ENCODE data around the gene PHRF1.

DNA sequence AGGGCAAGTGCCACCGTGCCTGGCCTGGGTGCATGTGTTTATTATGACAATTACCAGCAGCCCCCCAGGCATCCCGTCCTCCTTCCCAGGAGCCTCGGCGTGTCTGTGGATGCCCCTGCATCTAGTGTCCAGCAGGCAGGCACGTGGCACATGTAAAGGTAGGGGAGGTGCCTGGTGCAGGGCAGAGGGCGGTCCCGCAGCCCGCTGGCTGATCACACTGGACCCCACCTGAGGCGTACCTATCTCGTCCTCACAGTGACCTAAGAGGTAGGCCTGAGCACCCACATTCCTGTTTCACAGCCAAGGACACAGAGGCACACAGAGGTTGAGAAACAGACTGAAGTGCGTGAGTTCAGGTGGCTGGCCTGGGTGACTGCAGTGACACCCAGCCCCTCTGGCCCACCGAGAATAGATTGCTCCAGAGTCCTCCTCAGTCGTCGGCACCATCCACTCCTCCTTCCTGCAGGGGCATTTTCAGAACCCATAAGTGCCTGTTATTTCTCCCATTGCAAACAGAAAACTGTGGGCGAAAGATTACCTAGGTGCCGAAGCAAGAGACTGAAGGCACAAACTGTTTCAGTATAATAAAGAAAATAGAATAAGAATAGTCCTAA is 3.0 kb upstream of the PHRF1 start:
- TF ChIP-seq POLR2A (IDR thresholded peaks at IDR 0.05; ENCODE audit: low read depth, low read length) (no peak), RAD21 (IDR thresholded peaks at IDR 0.05; ENCODE audit: low read length) (no peak), CTCF (conservative IDR thresholded peaks at IDR 0.05; ENCODE audit: low read depth, low read length) (no peak), CEBPB (IDR thresholded peaks at IDR 0.05; ENCODE audit: low read depth, low read length) (no peak), RFX5 (IDR thresholded peaks at IDR 0.05; ENCODE audit: low read depth, low read length) (no peak), MXI1 (IDR thresholded peaks at IDR 0.05; ENCODE audit: borderline replicate concordance, low read depth, low read length) (no peak), CHD1 (IDR thresholded peaks at IDR 0.05; ENCODE audit: low read depth, low read length) (no peak), RCOR1 (IDR thresholded peaks at IDR 0.05; ENCODE audit: insufficient replicate concordance, low read length) (no peak), BHLHE40 (IDR thresholded peaks at IDR 0.05; ENCODE audit: low read depth, low read length) (no peak)

Measured in IMR-90 (cell line).